ENCODE data around the gene AKT1. TPM values are rescaled to one million over a fixed set of nuclear protein-coding genes. Genes with fewer than 3 reads are reported as not detected.

The AKT1 gene
- total and polyA plus RNA-seq, 2 of the 13 experiments (the other 11 are each of a cell fraction or from before 2014, with no cell fraction given), result 96.2 to 116 TPM

DNA sequence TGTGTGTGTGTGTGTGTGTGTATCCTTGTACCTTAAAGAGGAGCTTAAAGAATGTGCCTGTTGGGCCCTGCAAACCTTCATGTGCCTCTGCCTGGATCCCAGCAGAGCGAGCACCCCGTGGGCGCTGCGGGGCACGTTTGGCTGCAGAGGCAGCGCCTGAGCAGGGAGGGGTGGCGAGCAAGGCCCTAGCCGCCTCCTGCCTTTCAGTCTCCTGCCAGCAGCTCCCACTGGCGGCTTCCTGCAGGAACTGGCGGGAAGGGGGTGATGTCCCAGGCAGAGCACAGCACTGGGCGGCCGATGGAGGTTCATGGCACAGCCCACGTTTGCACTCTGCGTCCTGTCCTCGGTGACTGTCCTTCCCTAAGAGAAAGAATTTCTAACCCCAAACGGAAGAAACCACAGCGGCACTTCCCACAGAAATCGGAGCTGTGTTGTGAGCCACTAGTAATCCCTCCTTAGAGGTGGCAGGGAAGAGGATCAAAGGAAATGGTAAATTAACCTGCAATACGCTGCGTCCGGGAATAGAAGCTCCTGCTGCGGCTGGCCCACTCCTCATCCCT lies 25.2 kb upstream of the AKT1 start (continued):
- TF ChIP-seq, protein P1, sequence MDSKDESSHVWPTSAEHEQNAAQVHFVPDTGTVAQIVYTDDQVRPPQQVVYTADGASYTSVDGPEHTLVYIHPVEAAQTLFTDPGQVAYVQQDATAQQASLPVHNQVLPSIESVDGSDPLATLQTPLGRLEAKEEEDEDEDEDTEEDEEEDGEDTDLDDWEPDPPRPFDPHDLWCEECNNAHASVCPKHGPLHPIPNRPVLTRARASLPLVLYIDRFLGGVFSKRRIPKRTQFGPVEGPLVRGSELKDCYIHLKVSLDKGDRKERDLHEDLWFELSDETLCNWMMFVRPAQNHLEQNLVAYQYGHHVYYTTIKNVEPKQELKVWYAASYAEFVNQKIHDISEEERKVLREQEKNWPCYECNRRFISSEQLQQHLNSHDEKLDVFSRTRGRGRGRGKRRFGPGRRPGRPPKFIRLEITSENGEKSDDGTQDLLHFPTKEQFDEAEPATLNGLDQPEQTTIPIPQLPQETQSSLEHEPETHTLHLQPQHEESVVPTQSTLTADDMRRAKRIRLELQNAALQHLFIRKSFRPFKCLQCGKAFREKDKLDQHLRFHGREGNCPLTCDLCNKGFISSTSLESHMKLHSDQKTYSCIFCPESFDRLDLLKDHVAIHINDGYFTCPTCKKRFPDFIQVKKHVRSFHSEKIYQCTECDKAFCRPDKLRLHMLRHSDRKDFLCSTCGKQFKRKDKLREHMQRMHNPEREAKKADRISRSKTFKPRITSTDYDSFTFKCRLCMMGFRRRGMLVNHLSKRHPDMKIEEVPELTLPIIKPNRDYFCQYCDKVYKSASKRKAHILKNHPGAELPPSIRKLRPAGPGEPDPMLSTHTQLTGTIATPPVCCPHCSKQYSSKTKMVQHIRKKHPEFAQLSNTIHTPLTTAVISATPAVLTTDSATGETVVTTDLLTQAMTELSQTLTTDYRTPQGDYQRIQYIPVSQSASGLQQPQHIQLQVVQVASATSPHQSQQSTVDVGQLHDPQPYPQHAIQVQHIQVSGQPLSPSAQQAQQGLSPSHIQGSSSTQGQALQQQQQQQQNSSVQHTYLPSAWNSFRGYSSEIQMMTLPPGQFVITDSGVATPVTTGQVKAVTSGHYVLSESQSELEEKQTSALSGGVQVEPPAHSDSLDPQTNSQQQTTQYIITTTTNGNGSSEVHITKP (CRISPR knock-in tag; IDR thresholded peaks at IDR 0.05; ENCODE audit: low read depth), result no peak
- TF ChIP-seq, protein P2, sequence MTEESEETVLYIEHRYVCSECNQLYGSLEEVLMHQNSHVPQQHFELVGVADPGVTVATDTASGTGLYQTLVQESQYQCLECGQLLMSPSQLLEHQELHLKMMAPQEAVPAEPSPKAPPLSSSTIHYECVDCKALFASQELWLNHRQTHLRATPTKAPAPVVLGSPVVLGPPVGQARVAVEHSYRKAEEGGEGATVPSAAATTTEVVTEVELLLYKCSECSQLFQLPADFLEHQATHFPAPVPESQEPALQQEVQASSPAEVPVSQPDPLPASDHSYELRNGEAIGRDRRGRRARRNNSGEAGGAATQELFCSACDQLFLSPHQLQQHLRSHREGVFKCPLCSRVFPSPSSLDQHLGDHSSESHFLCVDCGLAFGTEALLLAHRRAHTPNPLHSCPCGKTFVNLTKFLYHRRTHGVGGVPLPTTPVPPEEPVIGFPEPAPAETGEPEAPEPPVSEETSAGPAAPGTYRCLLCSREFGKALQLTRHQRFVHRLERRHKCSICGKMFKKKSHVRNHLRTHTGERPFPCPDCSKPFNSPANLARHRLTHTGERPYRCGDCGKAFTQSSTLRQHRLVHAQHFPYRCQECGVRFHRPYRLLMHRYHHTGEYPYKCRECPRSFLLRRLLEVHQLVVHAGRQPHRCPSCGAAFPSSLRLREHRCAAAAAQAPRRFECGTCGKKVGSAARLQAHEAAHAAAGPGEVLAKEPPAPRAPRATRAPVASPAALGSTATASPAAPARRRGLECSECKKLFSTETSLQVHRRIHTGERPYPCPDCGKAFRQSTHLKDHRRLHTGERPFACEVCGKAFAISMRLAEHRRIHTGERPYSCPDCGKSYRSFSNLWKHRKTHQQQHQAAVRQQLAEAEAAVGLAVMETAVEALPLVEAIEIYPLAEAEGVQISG (CRISPR knock-in tag; IDR thresholded peaks at IDR 0.05), result peak; percentile 72
- TF ChIP-seq HNRNPLL (IDR thresholded peaks at IDR 0.05; ENCODE audit: low read depth, low read length, poor library complexity, severe bottlenecking), result peak; percentile 42
- 0 out of 2 replicates have a peak, but pooled peaks have one; percentile 9 for TF ChIP-seq ZNF205 (CRISPR knock-in tag; IDR thresholded peaks at IDR 0.05)
- peak; percentile 41; the same call in 1 of the 2 replicates for TF ChIP-seq SMC3 (IDR thresholded peaks at IDR 0.05; ENCODE audit: low read length)
- peak; percentile 69 for TF ChIP-seq GATAD2A (CRISPR knock-in tag; IDR thresholded peaks at IDR 0.05)
- TF ChIP-seq ELF3 (CRISPR knock-in tag; IDR thresholded peaks at IDR 0.05), result peak; percentile 72
- TF ChIP-seq ISL2 (CRISPR knock-in tag; IDR thresholded peaks at IDR 0.05), result no peak
- no peak for TF ChIP-seq ZNF382 (CRISPR knock-in tag; IDR thresholded peaks at IDR 0.05; ENCODE audit: borderline replicate concordance)
- TF ChIP-seq ZNF589 (CRISPR knock-in tag; conservative IDR thresholded peaks at IDR 0.05), result no peak
- no peak for TF ChIP-seq MAFK (conservative IDR thresholded peaks at IDR 0.05 in 1 of 2, IDR thresholded peaks at IDR 0.05 in 1 of 2; ENCODE audit: low read length in 2 of 2)
- no peak for TF ChIP-seq RFX1 (IDR thresholded peaks at IDR 0.05)
- no peak; the same call in 1 of the 2 replicates for TF ChIP-seq KDM5B (CRISPR knock-in tag; IDR thresholded peaks at IDR 0.05; ENCODE audit: borderline replicate concordance)
- TF ChIP-seq, protein P3, sequence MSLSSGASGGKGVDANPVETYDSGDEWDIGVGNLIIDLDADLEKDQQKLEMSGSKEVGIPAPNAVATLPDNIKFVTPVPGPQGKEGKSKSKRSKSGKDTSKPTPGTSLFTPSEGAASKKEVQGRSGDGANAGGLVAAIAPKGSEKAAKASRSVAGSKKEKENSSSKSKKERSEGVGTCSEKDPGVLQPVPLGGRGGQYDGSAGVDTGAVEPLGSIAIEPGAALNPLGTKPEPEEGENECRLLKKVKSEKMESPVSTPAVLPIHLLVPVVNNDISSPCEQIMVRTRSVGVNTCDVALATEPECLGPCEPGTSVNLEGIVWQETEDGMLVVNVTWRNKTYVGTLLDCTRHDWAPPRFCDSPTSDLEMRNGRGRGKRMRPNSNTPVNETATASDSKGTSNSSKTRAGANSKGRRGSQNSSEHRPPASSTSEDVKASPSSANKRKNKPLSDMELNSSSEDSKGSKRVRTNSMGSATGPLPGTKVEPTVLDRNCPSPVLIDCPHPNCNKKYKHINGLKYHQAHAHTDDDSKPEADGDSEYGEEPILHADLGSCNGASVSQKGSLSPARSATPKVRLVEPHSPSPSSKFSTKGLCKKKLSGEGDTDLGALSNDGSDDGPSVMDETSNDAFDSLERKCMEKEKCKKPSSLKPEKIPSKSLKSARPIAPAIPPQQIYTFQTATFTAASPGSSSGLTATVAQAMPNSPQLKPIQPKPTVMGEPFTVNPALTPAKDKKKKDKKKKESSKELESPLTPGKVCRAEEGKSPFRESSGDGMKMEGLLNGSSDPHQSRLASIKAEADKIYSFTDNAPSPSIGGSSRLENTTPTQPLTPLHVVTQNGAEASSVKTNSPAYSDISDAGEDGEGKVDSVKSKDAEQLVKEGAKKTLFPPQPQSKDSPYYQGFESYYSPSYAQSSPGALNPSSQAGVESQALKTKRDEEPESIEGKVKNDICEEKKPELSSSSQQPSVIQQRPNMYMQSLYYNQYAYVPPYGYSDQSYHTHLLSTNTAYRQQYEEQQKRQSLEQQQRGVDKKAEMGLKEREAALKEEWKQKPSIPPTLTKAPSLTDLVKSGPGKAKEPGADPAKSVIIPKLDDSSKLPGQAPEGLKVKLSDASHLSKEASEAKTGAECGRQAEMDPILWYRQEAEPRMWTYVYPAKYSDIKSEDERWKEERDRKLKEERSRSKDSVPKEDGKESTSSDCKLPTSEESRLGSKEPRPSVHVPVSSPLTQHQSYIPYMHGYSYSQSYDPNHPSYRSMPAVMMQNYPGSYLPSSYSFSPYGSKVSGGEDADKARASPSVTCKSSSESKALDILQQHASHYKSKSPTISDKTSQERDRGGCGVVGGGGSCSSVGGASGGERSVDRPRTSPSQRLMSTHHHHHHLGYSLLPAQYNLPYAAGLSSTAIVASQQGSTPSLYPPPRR (CRISPR knock-in tag; IDR thresholded peaks at IDR 0.05; ENCODE audit: borderline replicate concordance), result 0 out of 2 replicates have a peak, but pooled peaks have one; percentile 45
- TF ChIP-seq, protein P4, sequence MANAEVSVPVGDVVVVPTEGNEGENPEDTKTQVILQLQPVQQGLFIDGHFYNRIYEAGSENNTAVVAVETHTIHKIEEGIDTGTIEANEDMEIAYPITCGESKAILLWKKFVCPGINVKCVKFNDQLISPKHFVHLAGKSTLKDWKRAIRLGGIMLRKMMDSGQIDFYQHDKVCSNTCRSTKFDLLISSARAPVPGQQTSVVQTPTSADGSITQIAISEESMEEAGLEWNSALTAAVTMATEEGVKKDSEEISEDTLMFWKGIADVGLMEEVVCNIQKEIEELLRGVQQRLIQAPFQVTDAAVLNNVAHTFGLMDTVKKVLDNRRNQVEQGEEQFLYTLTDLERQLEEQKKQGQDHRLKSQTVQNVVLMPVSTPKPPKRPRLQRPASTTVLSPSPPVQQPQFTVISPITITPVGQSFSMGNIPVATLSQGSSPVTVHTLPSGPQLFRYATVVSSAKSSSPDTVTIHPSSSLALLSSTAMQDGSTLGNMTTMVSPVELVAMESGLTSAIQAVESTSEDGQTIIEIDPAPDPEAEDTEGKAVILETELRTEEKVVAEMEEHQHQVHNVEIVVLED (CRISPR knock-in tag; IDR thresholded peaks at IDR 0.05; ENCODE audit: borderline replicate concordance), result 0 out of 2 replicates have a peak, but pooled peaks have one; percentile 32
- TF ChIP-seq ZNF354B (CRISPR knock-in tag; IDR thresholded peaks at IDR 0.05), result no peak
